Type B pancreatic cell (in vitro differentiated cells): ENCODE results near the gene C12orf42. TPM values are rescaled to one million over a fixed set of nuclear protein-coding genes. Genes with fewer than 3 reads are reported as not detected.

ENCODE experiments used
- DNase-seq: peaks from one replicate; pipeline ENCODE4 v3.0.0; 2021; ENCODE audit warnings: mixed read lengths; ENCODE audit not compliant: unreplicated experiment; ENCODE audit errors: extremely low spot score
- H3K27ac Mint-ChIP-seq: 2 replicates; pipeline ENCODE4 v1.8.0; 2021; ENCODE audit warnings: mild to moderate bottlenecking, mixed read lengths
- H3K27me3 Mint-ChIP-seq: 2 replicates; pipeline ENCODE4 v1.8.0; 2021; ENCODE audit warnings: mixed read lengths
- H3K36me3 Mint-ChIP-seq: 2 replicates; pipeline ENCODE4 v1.8.0; 2021; ENCODE audit warnings: mixed read lengths
- H3K4me1 Mint-ChIP-seq: one replicate; pipeline ENCODE4 v1.8.0; 2021; ENCODE audit warnings: mixed read lengths; ENCODE audit not compliant: unreplicated experiment
- H3K4me3 Mint-ChIP-seq: 2 replicates; pipeline ENCODE4 v1.8.0; 2021; ENCODE audit warnings: mild to moderate bottlenecking, mixed read lengths
- H3K9me3 Mint-ChIP-seq: 2 replicates; pipeline ENCODE4 v1.8.0; 2021; ENCODE audit warnings: mixed read lengths
- CTCF ChIP-seq: fragments of 200-600 bp; sonication (generic); conservative IDR thresholded peaks from 2 replicates; pipeline ENCODE4 v1.5.0; 2021; ENCODE audit warnings: antibody characterized with exemption, mild to moderate bottlenecking
- total RNA-seq: library from RNA; stranded (reverse); gene quantifications from 2 replicates; pipeline ENCODE4 v1.2.1, GENCODE V29; 2021; ENCODE audit warnings: low replicate concordance

C12orf42 gene
- total RNA-seq, 1 donor from 2014 or later, result not detected

- Mint-ChIP-seq H3K4me1 (no peaks in the 10 kb centered on the region), H3K36me3 (no peaks in the 10 kb centered on the region), H3K27ac (no peak overlapping the region), H3K9me3 (no peaks in the 10 kb centered on the region), H3K4me3 (no peak overlapping the region), H3K27me3 (no peaks in the 10 kb centered on the region)
- DNase-seq, result no peak
- no peak for TF ChIP-seq CTCF
Measured at GRCh38 chr12:103257763-103258162, 238.0 kb downstream of the C12orf42 start.

Other genes with a start within 250 kb of the C12orf42 start
- gene STAB2, start 91.3 kb upstream of the C12orf42 start, total RNA-seq, result not detected in 2 replicates